Spleen (tissue), 7 donors: ENCODE data around the gene CFAP251.

ENCODE experiments used
- POLR2A ChIP-seq, 3 donors: fragments of 450-650 bp; IDR thresholded peaks; one replicate each; pipeline ENCODE4 v1.5.1; 2017; ENCODE audit warnings: antibody characterized with exemption in 3 of 3, mild to moderate bottlenecking in 1 of 3
- TF ChIP-seq, protein P1 (sequence below), 11 experiments: fragments of 200-600 bp in 7 of 11; fragments of 450-650 bp in 4 of 11; sonication (generic) in 4 of 11; IDR thresholded peaks in 8 of 11; conservative IDR thresholded peaks in 3 of 11; 1 replicate in 7 of 11; 2 replicates in 4 of 11; pipeline versions ENCODE4 v1.4.0 to v1.8.0; 2016 to 2021; ENCODE audit warnings: antibody characterized with exemption in 11 of 11, inconsistent platforms in 4 of 11, mild to moderate bottlenecking in 1 of 11
- donor health status: DM: no; HTN: no; CAD: no; lungs with moderate emphysema.
- donor health status: DM: no; HTN: no; CAD: no.
- donor health status: DM: no; HTN: no; CAD: no.

DNA sequence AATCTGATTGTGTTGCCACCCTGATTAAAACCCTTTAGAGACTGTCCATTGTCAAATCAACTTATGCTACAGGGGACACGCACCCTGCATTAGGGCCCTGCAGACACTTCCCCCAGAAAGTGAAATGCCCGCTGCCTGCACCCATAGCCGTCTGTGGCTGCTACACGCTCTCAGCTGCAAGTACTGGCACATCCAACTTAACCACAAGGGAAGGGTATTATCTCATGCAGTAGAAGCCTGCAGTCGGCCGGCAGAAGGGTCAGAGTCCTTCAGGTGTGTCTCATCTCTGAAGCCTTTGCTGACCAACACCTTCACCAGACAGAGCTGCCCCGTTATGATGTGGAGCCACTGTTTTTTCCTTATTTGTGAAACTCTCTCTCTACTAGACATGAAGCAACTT is 20.8 kb downstream of the CFAP251 start:
- TF ChIP-seq, protein P1, sequence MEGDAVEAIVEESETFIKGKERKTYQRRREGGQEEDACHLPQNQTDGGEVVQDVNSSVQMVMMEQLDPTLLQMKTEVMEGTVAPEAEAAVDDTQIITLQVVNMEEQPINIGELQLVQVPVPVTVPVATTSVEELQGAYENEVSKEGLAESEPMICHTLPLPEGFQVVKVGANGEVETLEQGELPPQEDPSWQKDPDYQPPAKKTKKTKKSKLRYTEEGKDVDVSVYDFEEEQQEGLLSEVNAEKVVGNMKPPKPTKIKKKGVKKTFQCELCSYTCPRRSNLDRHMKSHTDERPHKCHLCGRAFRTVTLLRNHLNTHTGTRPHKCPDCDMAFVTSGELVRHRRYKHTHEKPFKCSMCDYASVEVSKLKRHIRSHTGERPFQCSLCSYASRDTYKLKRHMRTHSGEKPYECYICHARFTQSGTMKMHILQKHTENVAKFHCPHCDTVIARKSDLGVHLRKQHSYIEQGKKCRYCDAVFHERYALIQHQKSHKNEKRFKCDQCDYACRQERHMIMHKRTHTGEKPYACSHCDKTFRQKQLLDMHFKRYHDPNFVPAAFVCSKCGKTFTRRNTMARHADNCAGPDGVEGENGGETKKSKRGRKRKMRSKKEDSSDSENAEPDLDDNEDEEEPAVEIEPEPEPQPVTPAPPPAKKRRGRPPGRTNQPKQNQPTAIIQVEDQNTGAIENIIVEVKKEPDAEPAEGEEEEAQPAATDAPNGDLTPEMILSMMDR (IDR thresholded peaks at IDR 0.05 in 8 of 11, conservative IDR thresholded peaks at IDR 0.05 in 3 of 11): no peak
- no peak for TF ChIP-seq POLR2A (IDR thresholded peaks at IDR 0.05)
